GM10847 (cell line): ENCODE measurements around the gene ENTPD5.

Source experiments
- POLR2A ChIP-seq: IDR thresholded peaks from 2 replicates; pipeline ENCODE4 v1.6.1; 2011; ENCODE audit not compliant: insufficient read length; ENCODE audit errors: extremely low read depth

Gene ENTPD5

GRCh38 chr14:74015963-74016362 lies 3.1 kb downstream of the ENTPD5 start:
- TF ChIP-seq POLR2A = no peak

GRCh38 chr14:74015176-74015575 lies 3.9 kb downstream of the ENTPD5 start:
- TF ChIP-seq POLR2A = no peak

GRCh38 chr14:74014299-74014698 lies 4.8 kb downstream of the ENTPD5 start:
- no peak for TF ChIP-seq POLR2A

- TF ChIP-seq POLR2A = no peak
Observed at GRCh38 chr14:74008843-74009499, 10.1 kb downstream of the ENTPD5 start.

- no peak for TF ChIP-seq POLR2A
Observed at GRCh38 chr14:73998726-73999125, 20.4 kb downstream of the ENTPD5 start.

GRCh38 chr14:73997944-73998447 lies 21.1 kb downstream of the ENTPD5 start:
- no peak for TF ChIP-seq POLR2A

- TF ChIP-seq POLR2A = no peak
Observed at GRCh38 chr14:73997108-73997943, 21.8 kb downstream of the ENTPD5 start.

GRCh38 chr14:73996731-73997107 lies 22.4 kb downstream of the ENTPD5 start:
- TF ChIP-seq POLR2A = no peak

- TF ChIP-seq POLR2A = no peak
Observed at GRCh38 chr14:73995977-73996378, 23.1 kb downstream of the ENTPD5 start.

- no peak for TF ChIP-seq POLR2A
Observed at GRCh38 chr14:73991092-73991491, 28.0 kb downstream of the ENTPD5 start.

- no peak for TF ChIP-seq POLR2A
Observed at GRCh38 chr14:73988065-73988464, 31.0 kb downstream of the ENTPD5 start.

- no peak for TF ChIP-seq POLR2A
Observed at GRCh38 chr14:73977896-73978295, 41.2 kb downstream of the ENTPD5 start.

GRCh38 chr14:73976125-73976524 lies 43.0 kb downstream of the ENTPD5 start:
- no peak for TF ChIP-seq POLR2A

- no peak for TF ChIP-seq POLR2A
Observed at GRCh38 chr14:73973497-73973896, 45.6 kb downstream of the ENTPD5 start.

- TF ChIP-seq POLR2A = no peak
Observed at GRCh38 chr14:73968885-73969284, 50.2 kb downstream of the ENTPD5 start.

GRCh38 chr14:73965216-73965615 lies 53.9 kb downstream of the ENTPD5 start:
- no peak for TF ChIP-seq POLR2A
